Uterus (tissue), 4 donors: ENCODE measurements around the gene PRSS27. TPM values are rescaled to one million over a fixed set of nuclear protein-coding genes. Genes with fewer than 3 reads are reported as not detected.

Experiments used
- DNase-seq, 2 donors: peaks; one replicate each; pipeline ENCODE4 v3.0.0-alpha.2; 2019 to 2020
- H3K27ac ChIP-seq, 2 donors: fragments of 200-600 bp; sonication (generic); 1 replicate in 1 of 2; 2 replicates in 1 of 2; pipeline ENCODE4 v1.5.1; 2016 to 2018
- H3K27me3 ChIP-seq, 2 donors: fragments of 200-600 bp; sonication (generic); one replicate each; pipeline ENCODE4 v1.5.1; 2018 to 2019; ENCODE audit warnings: control low read depth in 1 of 2
- H3K36me3 ChIP-seq, 2 donors: fragments of 200-600 bp; sonication (generic); one replicate each; pipeline ENCODE4 v1.5.1; 2019; ENCODE audit warnings: control low read depth in 1 of 2
- H3K4me1 ChIP-seq, 2 donors: fragments of 200-600 bp; sonication (generic); one replicate each; pipeline ENCODE4 v1.5.1; 2018 to 2019; ENCODE audit warnings: control low read depth in 1 of 2
- H3K4me3 ChIP-seq, 2 donors: fragments of 200-600 bp; sonication (generic); 1 replicate in 1 of 2; 2 replicates in 1 of 2; pipeline ENCODE4 v1.5.1; 2018 to 2019; ENCODE audit warnings: mild to moderate bottlenecking in 1 of 2
- H3K9me3 ChIP-seq, 2 donors: fragments of 200-600 bp; sonication (generic); one replicate each; pipeline ENCODE4 v1.5.1; 2019; ENCODE audit warnings: control low read depth in 1 of 2
- POLR2A ChIP-seq, 2 donors: fragments of 450-650 bp; IDR thresholded peaks; one replicate each; pipeline ENCODE4 v1.6.1; 2016; ENCODE audit warnings: antibody characterized with exemption in 2 of 2, mild to moderate bottlenecking in 1 of 2, moderate library complexity in 1 of 2
- intact Hi-C: fragments of 100-400 bp; cut with DNase I; formaldehyde crosslinking; loops from one replicate; pipeline ENCODE4 v1.15.1; 2023; ENCODE audit warnings: low total_unique reads
- total RNA-seq, 4 donors: library from RNA; depleted of rRNA in 3 of 4; stranded (reverse); fragments of >200 nt in 3 of 4; gene quantifications; one replicate each; pipeline versions ENCODE4 v1.1.0 to v1.2.4, GENCODE V29; 2014 to 2023
- TF ChIP-seq, protein P1 (sequence below), 4 experiments: fragments of 200-600 bp in 2 of 4; fragments of 450-650 bp in 2 of 4; sonication (generic) in 2 of 4; IDR thresholded peaks; one replicate each; pipeline ENCODE4 v1.5.1; 2016 to 2019; ENCODE audit warnings: antibody characterized with exemption in 4 of 4, mild to moderate bottlenecking in 2 of 4, moderate library complexity in 1 of 4
- donor health status: DM: yes; HTN: yes; CAD: no.

Gene PRSS27
- 1 to 10 TPM in 1 of 4 donors, under 1 TPM in 1, not detected in 2; 0.83 to 1.3 TPM for total RNA-seq

GRCh38 chr16:2720064-2720457, at the start of gene PRSS27:
TSS of gene PRSS27 (minus strand) at chr16:2720224. CDS start at chr16:2720160, 64 bp downstream.
- no peaks in the 10 kb centered on the region for H3K4me1 ChIP-seq
- no peaks in the 10 kb centered on the region for H3K36me3 ChIP-seq
- TF ChIP-seq, protein P1, sequence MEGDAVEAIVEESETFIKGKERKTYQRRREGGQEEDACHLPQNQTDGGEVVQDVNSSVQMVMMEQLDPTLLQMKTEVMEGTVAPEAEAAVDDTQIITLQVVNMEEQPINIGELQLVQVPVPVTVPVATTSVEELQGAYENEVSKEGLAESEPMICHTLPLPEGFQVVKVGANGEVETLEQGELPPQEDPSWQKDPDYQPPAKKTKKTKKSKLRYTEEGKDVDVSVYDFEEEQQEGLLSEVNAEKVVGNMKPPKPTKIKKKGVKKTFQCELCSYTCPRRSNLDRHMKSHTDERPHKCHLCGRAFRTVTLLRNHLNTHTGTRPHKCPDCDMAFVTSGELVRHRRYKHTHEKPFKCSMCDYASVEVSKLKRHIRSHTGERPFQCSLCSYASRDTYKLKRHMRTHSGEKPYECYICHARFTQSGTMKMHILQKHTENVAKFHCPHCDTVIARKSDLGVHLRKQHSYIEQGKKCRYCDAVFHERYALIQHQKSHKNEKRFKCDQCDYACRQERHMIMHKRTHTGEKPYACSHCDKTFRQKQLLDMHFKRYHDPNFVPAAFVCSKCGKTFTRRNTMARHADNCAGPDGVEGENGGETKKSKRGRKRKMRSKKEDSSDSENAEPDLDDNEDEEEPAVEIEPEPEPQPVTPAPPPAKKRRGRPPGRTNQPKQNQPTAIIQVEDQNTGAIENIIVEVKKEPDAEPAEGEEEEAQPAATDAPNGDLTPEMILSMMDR (IDR thresholded peaks at IDR 0.05), result no peak
- no peak for DNase-seq
- peak within 1 kb of the TSS; percentile 42 to 56 for H3K4me3 ChIP-seq
- no peaks in the 10 kb centered on the region for H3K27me3 ChIP-seq
- H3K27ac ChIP-seq, result peak within 1 kb of the TSS; percentile 51 to 72
- intact Hi-C loops, result no loop called here
- no peaks in the 10 kb centered on the region for H3K9me3 ChIP-seq

DNA sequence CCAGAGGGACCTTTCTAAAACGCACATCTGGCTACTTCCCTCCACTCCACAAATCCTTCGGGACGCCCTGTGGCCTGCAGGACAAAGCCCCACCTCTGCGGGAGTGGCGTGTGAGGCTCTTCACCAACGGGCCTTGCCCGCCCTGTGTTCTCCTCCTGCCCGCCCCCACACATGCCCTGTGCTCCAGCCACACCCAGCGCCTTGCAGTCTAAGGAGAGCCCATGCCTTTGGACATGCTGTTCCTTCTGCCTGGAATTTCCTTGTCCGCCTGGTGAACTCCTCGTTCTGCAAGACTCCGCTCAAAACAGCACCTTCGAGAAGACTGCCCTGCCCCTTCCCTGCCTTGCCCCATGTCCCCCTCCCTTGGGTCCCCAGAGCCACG, 49.6 kb upstream of the PRSS27 start:
- no peak for TF ChIP-seq POLR2A (IDR thresholded peaks at IDR 0.05)
- TF ChIP-seq, protein P1 (IDR thresholded peaks at IDR 0.05), result no peak
- H3K27me3 ChIP-seq, result no peaks in the 10 kb centered on the region
- H3K36me3 ChIP-seq, result no peaks in the 10 kb centered on the region
- H3K9me3 ChIP-seq, result no peaks in the 10 kb centered on the region
- peaks cover 0 to 13% of the 10 kb centered on the region in 2 donors for H3K4me1 ChIP-seq
- no peak overlapping the region for H3K4me3 ChIP-seq
- DNase-seq, result no peak
- H3K27ac ChIP-seq, result no peak overlapping the region
- intact Hi-C loops, result no loop called here

DNA sequence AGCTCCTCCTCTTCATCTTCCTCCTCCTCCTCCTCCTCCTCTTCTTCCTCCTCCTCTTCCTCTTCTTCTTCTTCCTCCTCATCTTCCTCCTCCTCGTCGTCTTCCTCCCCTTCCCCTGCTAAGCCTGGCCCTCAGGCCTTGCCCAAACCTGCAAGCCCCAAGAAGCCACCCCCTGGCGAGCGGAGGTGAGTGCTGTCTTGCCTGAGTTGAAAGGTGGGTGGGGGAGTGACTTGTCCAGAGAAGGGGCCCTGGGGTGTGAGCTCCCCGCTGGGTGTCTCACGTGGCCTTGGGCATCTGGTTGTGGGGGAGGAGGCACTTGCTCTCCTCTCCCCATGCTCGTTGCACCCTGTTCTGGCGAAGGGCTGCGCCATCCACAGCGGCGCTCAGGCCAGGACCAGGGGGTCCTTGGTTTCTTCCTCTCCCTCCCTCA, 49.1 kb upstream of the PRSS27 start:
- Histone ChIP-seq H3K4me1 (peaks cover 0 to 13% of the 10 kb centered on the region in 2 donors), H3K27ac (no peak overlapping the region)
- no peak for DNase-seq

GRCh38 chr16:2768403-2769089, 48.5 kb upstream of the PRSS27 start:
- Histone ChIP-seq H3K27ac (no peak overlapping the region), H3K4me3 (no peak overlapping the region), H3K36me3 (no peaks in the 10 kb centered on the region), H3K4me1 (peaks cover 0 to 13% of the 10 kb centered on the region in 2 donors), H3K9me3 (no peaks in the 10 kb centered on the region), H3K27me3 (no peaks in the 10 kb centered on the region)
- no peak for DNase-seq
- no peak for TF ChIP-seq POLR2A (IDR thresholded peaks at IDR 0.05)
- TF ChIP-seq, protein P1 (IDR thresholded peaks at IDR 0.05), result no peak
- intact Hi-C loops, result no loop called here

More for the DNA sequence above, 49.1 kb upstream of the PRSS27 start:
- H3K9me3 ChIP-seq, result no peaks in the 10 kb centered on the region
- no peaks in the 10 kb centered on the region for H3K36me3 ChIP-seq
- TF ChIP-seq POLR2A (IDR thresholded peaks at IDR 0.05), result no peak
- TF ChIP-seq, protein P1 (IDR thresholded peaks at IDR 0.05), result no peak
- intact Hi-C loops, result no loop called here
- H3K27me3 ChIP-seq, result no peaks in the 10 kb centered on the region
- no peak overlapping the region for H3K4me3 ChIP-seq

- no peak for DNase-seq
- Histone ChIP-seq H3K4me3 (no peak overlapping the region), H3K36me3 (no peaks in the 10 kb centered on the region), H3K27ac (no peak overlapping the region), H3K9me3 (no peaks in the 10 kb centered on the region), H3K4me1 (peaks cover 0 to 13% of the 10 kb centered on the region in 2 donors), H3K27me3 (no peaks in the 10 kb centered on the region)
- no peak for TF ChIP-seq POLR2A (IDR thresholded peaks at IDR 0.05)
- intact Hi-C loops, result no loop called here
These were observed 47.9 kb upstream of the PRSS27 start for GRCh38 chr16:2767891-2768290.
